EL (cell line): ENCODE measurements around the gene DMRTA2.
A peak's percentile ranks its signal among the peaks of the same experiment; 100 is the strongest.

ENCODE experiments used
- DNase-seq: peaks from one replicate; pipeline ENCODE4 v3.0.0-alpha.2; 2016

The DMRTA2 gene

GRCh38 chr1:50373532-50373931, 49.7 kb downstream of the DMRTA2 start:
- no peak for DNase-seq

- peak; percentile 45 for DNase-seq
Observed at GRCh38 chr1:50371749-50372148, 51.5 kb downstream of the DMRTA2 start.

GRCh38 chr1:50369830-50370229, 53.4 kb downstream of the DMRTA2 start:
- no peak for DNase-seq

GRCh38 chr1:50369008-50369634, 54.1 kb downstream of the DMRTA2 start:
- no peak for DNase-seq

GRCh38 chr1:50368179-50369007, 54.9 kb downstream of the DMRTA2 start:
- peak; percentile 24 for DNase-seq
